ENCODE measurements around the gene CD96. TPM values are rescaled to one million over a fixed set of nuclear protein-coding genes. Genes with fewer than 3 reads are reported as not detected.

Gene CD96
- total RNA-seq, 1 experiment from 2014 or later, result not detected

DNA sequence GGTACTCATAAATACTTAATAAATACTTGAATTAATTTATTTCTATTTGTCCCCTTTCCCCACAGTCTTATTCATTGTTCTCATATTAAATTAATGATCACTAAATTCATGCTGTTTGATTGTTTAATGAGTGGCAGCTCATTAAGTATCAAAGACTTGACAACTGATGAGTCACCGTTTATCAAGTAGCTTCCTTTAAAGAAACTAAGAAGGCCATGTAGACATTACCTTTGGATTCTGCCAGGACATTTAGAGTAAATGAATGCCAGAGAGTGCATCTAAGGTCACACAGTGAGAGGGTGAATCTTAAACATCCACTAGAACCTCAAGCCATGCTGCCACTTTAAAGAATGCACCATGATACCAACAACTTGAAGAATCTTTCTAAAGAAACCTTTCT is 29.3 kb downstream of the CD96 start:
- no peak overlapping the region for H4K8ac ChIP-seq (replicated peaks; ENCODE audit: insufficient read length, low read depth, low read length)
- H3K4me1 ChIP-seq (ENCODE audit: insufficient read depth, low read length), result no peaks in the 10 kb centered on the region
- Mint-ChIP-seq H3K36me3 (ENCODE audit: insufficient read depth in 1 of 3, low read depth in 3 of 3) (no peaks in the 10 kb centered on the region), H3K4me3 (no peak overlapping the region), H3K27ac (no peak overlapping the region), H3K27me3 (ENCODE audit: low read depth) (no peaks in the 10 kb centered on the region), H3K9me3 (no peaks in the 10 kb centered on the region), H3K4me1 (no peaks in the 10 kb centered on the region)
- no peak overlapping the region for H2BK12ac ChIP-seq (ENCODE audit: insufficient read length, low read depth, low read length)
- H3K23ac ChIP-seq (ENCODE audit: insufficient read length, low read depth, low read length), result no peak overlapping the region
- no peak overlapping the region for H3K14ac ChIP-seq (ENCODE audit: insufficient read depth, low read length)
- H2AFZ ChIP-seq (ENCODE audit: low read length), result no peak overlapping the region
- no CpG with 5 or more reads among the region's 1 CpG for WGBS (ENCODE audit: extremely low coverage, insufficient read length, low lambda C conversion rate)
- DNase-seq, result no peak
- no peak overlapping the region for H3K18ac ChIP-seq (ENCODE audit: insufficient read length, low read depth, low read length)
- no peak overlapping the region for H3K27ac ChIP-seq (ENCODE audit: insufficient read length, low read depth, low read length)
- no peaks in the 10 kb centered on the region for H3K27me3 ChIP-seq (ENCODE audit: insufficient read depth, low read length)
- H3K9me3 ChIP-seq (ENCODE audit: control insufficient read depth, low read depth, low read length), result no peaks in the 10 kb centered on the region
- no peak overlapping the region for H2AK5ac ChIP-seq (ENCODE audit: insufficient read length, low read length)
- H3K79me2 ChIP-seq (ENCODE audit: insufficient read depth, low read length), result no peaks in the 10 kb centered on the region
- no peaks in the 10 kb centered on the region for H4K20me1 ChIP-seq (ENCODE audit: control insufficient read depth, insufficient read depth, insufficient read length)
- H4K5ac ChIP-seq (ENCODE audit: insufficient read length, low read depth, low read length), result no peak overlapping the region
- no peaks in the 10 kb centered on the region for H3K79me1 ChIP-seq (ENCODE audit: insufficient read depth, low read depth, low read length, poor library complexity, severe bottlenecking)
- no peak overlapping the region for H2BK5ac ChIP-seq (ENCODE audit: insufficient read length, low read length)
- TF ChIP-seq, protein P1, sequence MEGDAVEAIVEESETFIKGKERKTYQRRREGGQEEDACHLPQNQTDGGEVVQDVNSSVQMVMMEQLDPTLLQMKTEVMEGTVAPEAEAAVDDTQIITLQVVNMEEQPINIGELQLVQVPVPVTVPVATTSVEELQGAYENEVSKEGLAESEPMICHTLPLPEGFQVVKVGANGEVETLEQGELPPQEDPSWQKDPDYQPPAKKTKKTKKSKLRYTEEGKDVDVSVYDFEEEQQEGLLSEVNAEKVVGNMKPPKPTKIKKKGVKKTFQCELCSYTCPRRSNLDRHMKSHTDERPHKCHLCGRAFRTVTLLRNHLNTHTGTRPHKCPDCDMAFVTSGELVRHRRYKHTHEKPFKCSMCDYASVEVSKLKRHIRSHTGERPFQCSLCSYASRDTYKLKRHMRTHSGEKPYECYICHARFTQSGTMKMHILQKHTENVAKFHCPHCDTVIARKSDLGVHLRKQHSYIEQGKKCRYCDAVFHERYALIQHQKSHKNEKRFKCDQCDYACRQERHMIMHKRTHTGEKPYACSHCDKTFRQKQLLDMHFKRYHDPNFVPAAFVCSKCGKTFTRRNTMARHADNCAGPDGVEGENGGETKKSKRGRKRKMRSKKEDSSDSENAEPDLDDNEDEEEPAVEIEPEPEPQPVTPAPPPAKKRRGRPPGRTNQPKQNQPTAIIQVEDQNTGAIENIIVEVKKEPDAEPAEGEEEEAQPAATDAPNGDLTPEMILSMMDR (conservative IDR thresholded peaks at IDR 0.05), result no peak
- no peak overlapping the region for H2BK15ac ChIP-seq (ENCODE audit: low read depth, low read length)
- no peak overlapping the region for H4K91ac ChIP-seq (ENCODE audit: insufficient read length, low read depth, low read length)
- no peaks in the 10 kb centered on the region for H3K23me2 ChIP-seq (ENCODE audit: insufficient read length, low read depth, low read length, poor library complexity, severe bottlenecking)
- no peak overlapping the region for H2BK120ac ChIP-seq (ENCODE audit: low read depth, low read length, poor library complexity, severe bottlenecking)
- H2BK20ac ChIP-seq (ENCODE audit: low read depth, low read length, poor library complexity, severe bottlenecking), result no peak overlapping the region
- H3K56ac ChIP-seq (ENCODE audit: insufficient read length, low read depth, low read length), result no peak overlapping the region
- no peak overlapping the region for H3K4ac ChIP-seq (ENCODE audit: low read depth, low read length)
- H3K4me2 ChIP-seq (ENCODE audit: insufficient read depth, insufficient read length, low read length), result no peak overlapping the region
- H3T11ph ChIP-seq (ENCODE audit: low read length), result no peak overlapping the region
- no peak overlapping the region for H3K9ac ChIP-seq (ENCODE audit: extremely low read depth, insufficient read length, low read length)
